Stimulated activated CD4-positive, alpha-beta T cell treated with anti-CD3 and anti-CD28 coated beads, Interleukin-4, amount 100 ng/mL, for 1 hour (primary cell): Measurements from ENCODE around the gene PLA1A.
"Not testable (repeated sequence)": the region's sequence is repeated elsewhere in the genome, so short reads cannot be mapped to it uniquely, and the experiment has no call there.

Experiments used
- DNase-seq: peaks from one replicate; pipeline ENCODE4 v3.0.0-alpha.2; 2020

PLA1A gene

GRCh38 chr3:119579366-119580066 is 18.2 kb upstream of the PLA1A start, which contains the start of gene ADPRH:
ADPRH (plus strand) TSS chr3:119579492; CDS start chr3:119582170, 2,678 bp downstream.
- peak; percentile 56 for DNase-seq

GRCh38 chr3:119580067-119580760 is 17.5 kb upstream of the PLA1A start:
- DNase-seq: no peak

GRCh38 chr3:119582178-119582577 is 15.5 kb upstream of the PLA1A start:
- DNase-seq: peak; percentile 14

GRCh38 chr3:119585208-119585607 is 12.5 kb upstream of the PLA1A start:
- DNase-seq: no peak

- DNase-seq: no peak
Observed at GRCh38 chr3:119585856-119586570, 11.7 kb upstream of the PLA1A start.

GRCh38 chr3:119586733-119587172 is 10.9 kb upstream of the PLA1A start:
- DNase-seq: no peak

- DNase-seq: peak; percentile 15
Observed at GRCh38 chr3:119588112-119588511, 9.6 kb upstream of the PLA1A start.

- DNase-seq: no peak
Observed at GRCh38 chr3:119589102-119589773, 8.4 kb upstream of the PLA1A start.

GRCh38 chr3:119590706-119591105 is 7.0 kb upstream of the PLA1A start:
- no peak for DNase-seq

- DNase-seq: no peak
Observed at GRCh38 chr3:119592861-119593260, 4.8 kb upstream of the PLA1A start.

GRCh38 chr3:119594066-119594465 is 3.6 kb upstream of the PLA1A start:
- DNase-seq: no peak

- DNase-seq: not testable (repeated sequence)
Observed at GRCh38 chr3:119594929-119595328, 2.8 kb upstream of the PLA1A start.

- no peak for DNase-seq
Observed at GRCh38 chr3:119595639-119596334, 1.9 kb upstream of the PLA1A start.

- DNase-seq: no peak
Observed at GRCh38 chr3:119596398-119596797, 1.3 kb upstream of the PLA1A start.

GRCh38 chr3:119598410-119599098 is 869 bp downstream of the PLA1A start:
- DNase-seq: no peak

- no peak for DNase-seq
Observed at GRCh38 chr3:119599558-119600174, 2.0 kb downstream of the PLA1A start.

- peak; percentile 7 for DNase-seq
Observed at GRCh38 chr3:119600732-119601131, 3.0 kb downstream of the PLA1A start.

- DNase-seq: no peak
Observed at GRCh38 chr3:119601154-119601553, 3.5 kb downstream of the PLA1A start.

GRCh38 chr3:119602676-119603075 is 5.0 kb downstream of the PLA1A start:
- DNase-seq: no peak

GRCh38 chr3:119604878-119605277 is 7.2 kb downstream of the PLA1A start:
- DNase-seq: no peak

GRCh38 chr3:119608405-119609000 is 10.8 kb downstream of the PLA1A start:
- DNase-seq: no peak
